ENCODE results near the gene MGAM2.
A peak's percentile ranks its signal among the peaks of the same experiment; 100 is the strongest.

MGAM2 gene

GRCh38 chr7:142123184-142123583 lies 11.7 kb downstream of the MGAM2 start:
- DNase-seq: no peak

- peak; percentile 49 to 54 for DNase-seq
Measured at GRCh38 chr7:142125256-142125955, 13.9 kb downstream of the MGAM2 start.

- peak; percentile 45 to 64 for DNase-seq
Measured at GRCh38 chr7:142130267-142130666, 18.7 kb downstream of the MGAM2 start.

- no peak for DNase-seq
Measured at GRCh38 chr7:142131439-142132185, 20.1 kb downstream of the MGAM2 start.

GRCh38 chr7:142133731-142134148 lies 22.2 kb downstream of the MGAM2 start:
- no peak for DNase-seq

GRCh38 chr7:142134909-142135308 lies 23.4 kb downstream of the MGAM2 start:
- no peak for DNase-seq

GRCh38 chr7:142138996-142139395 lies 27.5 kb downstream of the MGAM2 start:
- no peak for DNase-seq

GRCh38 chr7:142139597-142140400 lies 28.3 kb downstream of the MGAM2 start:
- no peak for DNase-seq

- DNase-seq: no peak
Measured at GRCh38 chr7:142140401-142140959, 29.0 kb downstream of the MGAM2 start.

GRCh38 chr7:142142702-142143101 lies 31.2 kb downstream of the MGAM2 start:
- DNase-seq: no peak

GRCh38 chr7:142146124-142146523 lies 34.6 kb downstream of the MGAM2 start:
- no peak for DNase-seq

GRCh38 chr7:142150356-142150755 lies 38.8 kb downstream of the MGAM2 start:
- DNase-seq: no peak

GRCh38 chr7:142150869-142151268 lies 39.4 kb downstream of the MGAM2 start:
- no peak for DNase-seq

GRCh38 chr7:142152076-142152475 lies 40.6 kb downstream of the MGAM2 start:
- DNase-seq: no peak

- no peak for DNase-seq
Measured at GRCh38 chr7:142153400-142153799, 41.9 kb downstream of the MGAM2 start.

- DNase-seq: no peak
Measured at GRCh38 chr7:142158736-142159496, 47.4 kb downstream of the MGAM2 start.

GRCh38 chr7:142161921-142162320 lies 50.4 kb downstream of the MGAM2 start:
- DNase-seq: no peak

- DNase-seq: no peak
Measured at GRCh38 chr7:142168746-142169145, 57.2 kb downstream of the MGAM2 start.

- no peak for DNase-seq
Measured at GRCh38 chr7:142172932-142173331, 61.4 kb downstream of the MGAM2 start.

GRCh38 chr7:142174441-142174840 lies 62.9 kb downstream of the MGAM2 start:
- DNase-seq: no peak

- peak in 1 of 2 donors; percentile 52 for DNase-seq
Measured at GRCh38 chr7:142175594-142175993, 64.1 kb downstream of the MGAM2 start.

- peak in 1 of 2 donors; percentile 21 for DNase-seq
Measured at GRCh38 chr7:142176901-142177300, 65.4 kb downstream of the MGAM2 start.
